SK-N-SH (cell line): ENCODE results near the gene BRSK1. TPM values are rescaled to one million over a fixed set of nuclear protein-coding genes. Genes with fewer than 3 reads are reported as not detected.

Experiments used
- CTCF ChIA-PET: fragments of 300-600, 350-600 bp; formaldehyde crosslinking; extraction: SDS; loops from one replicate; lab custom pipeline; 2021; lab: Yijun Ruan, JAX
- POLR2A ChIA-PET: fragments of 350-600 bp; sonication (Branson Sonifier 250); formaldehyde crosslinking; extraction: SDS; loops from one replicate; lab custom pipeline; 2020; ENCODE audit warnings: antibody characterized with exemption, inconsistent platforms; lab: Yijun Ruan, JAX
- DNase-seq: peaks from one replicate; pipeline ENCODE4 v3.0.0; 2012
- H2AFZ ChIP-seq: fragments of 200-600 bp; sonication (generic); 2 replicates; pipeline ENCODE4 v1.8.1; 2016; ENCODE audit warnings: antibody characterized with exemption, mild to moderate bottlenecking, low read depth
- H3F3A ChIP-seq: fragments of 200-600 bp; sonication (generic); replicated peaks from 2 replicates; pipeline ENCODE3; 2016; ENCODE audit warnings: antibody characterized with exemption, mild to moderate bottlenecking; ENCODE audit not compliant: insufficient read depth
- H3K27ac ChIP-seq, 2 experiments: fragments of 200-500 bp in 1 of 2; fragments of 200-600 bp in 1 of 2; sonication (Bioruptor generic) in 1 of 2; sonication (generic), shearing (Covaris generic) in 1 of 2; 2 replicates each; pipeline versions ENCODE4 v1.5.1 to v1.6.1; 2014 to 2016; ENCODE audit warnings: low read depth in 2 of 2, inconsistent platforms in 1 of 2, low read length in 1 of 2, mild to moderate bottlenecking in 1 of 2, mixed read lengths in 1 of 2
- H3K27me3 ChIP-seq: fragments of 200-600 bp; sonication (generic), shearing (Covaris generic); 2 replicates; pipeline ENCODE4 v1.6.1; 2016; ENCODE audit warnings: mixed run types; ENCODE audit not compliant: insufficient read depth
- H3K36me3 ChIP-seq, 2 experiments: fragments of 200-500 bp in 1 of 2; fragments of 200-600 bp in 1 of 2; sonication (Bioruptor generic) in 1 of 2; sonication (generic) in 1 of 2; replicated peaks in 1 of 2; 2 replicates each; pipeline versions ENCODE3 to v1.5.1; 2014 to 2016; ENCODE audit warnings: low read length in 1 of 2, mild to moderate bottlenecking in 1 of 2; ENCODE audit not compliant: insufficient read depth in 2 of 2, control insufficient read depth in 1 of 2
- H3K4me1 ChIP-seq, 2 experiments: fragments of 200-500 bp in 1 of 2; fragments of 200-600 bp in 1 of 2; sonication (Bioruptor generic) in 1 of 2; sonication (generic), shearing (Covaris generic) in 1 of 2; 2 replicates each; pipeline versions ENCODE4 v1.5.1 to v1.6.1; 2014 to 2016; ENCODE audit warnings: low read depth in 1 of 2, low read length in 1 of 2, mixed run types in 1 of 2; ENCODE audit not compliant: insufficient read depth in 2 of 2, control insufficient read depth in 1 of 2
- H3K4me2 ChIP-seq: fragments of 200-600 bp; sonication (generic), shearing (Covaris generic); 2 replicates; pipeline ENCODE4 v1.6.1; 2017; ENCODE audit warnings: mixed run types
- H3K4me3 ChIP-seq, 2 experiments: fragments of 200-500 bp in 1 of 2; fragments of 200-600 bp in 1 of 2; sonication (Bioruptor generic) in 1 of 2; sonication (generic), shearing (Covaris generic) in 1 of 2; 2 replicates each; pipeline versions ENCODE4 v1.5.1 to v1.8.1; 2014 to 2016; ENCODE audit warnings: low read depth in 2 of 2, inconsistent platforms in 1 of 2, low read length in 1 of 2, mild to moderate bottlenecking in 1 of 2, mixed read lengths in 1 of 2, moderate library complexity in 1 of 2
- H3K79me2 ChIP-seq: fragments of 200-600 bp; sonication (generic); 2 replicates; pipeline ENCODE4 v1.8.1; 2017; ENCODE audit warnings: mild to moderate bottlenecking; ENCODE audit not compliant: insufficient read depth
- H3K9ac ChIP-seq: fragments of 200-600 bp; sonication (generic); 2 replicates; pipeline ENCODE4 v1.6.1; 2017; ENCODE audit warnings: mixed run types
- H3K9me2 ChIP-seq: fragments of 200-600 bp; sonication (generic); 2 replicates; pipeline ENCODE4 v1.6.1; 2017; ENCODE audit warnings: mixed run types
- H3K9me3 ChIP-seq: fragments of 200-600 bp; sonication (generic); 2 replicates; pipeline ENCODE4 v1.6.1; 2017; ENCODE audit warnings: mixed run types, mild to moderate bottlenecking, moderate library complexity
- H4K20me1 ChIP-seq: fragments of 200-600 bp; sonication (generic); 2 replicates; pipeline ENCODE4 v1.6.1; 2017; ENCODE audit warnings: mild to moderate bottlenecking, mixed run types; ENCODE audit not compliant: insufficient read depth
- ELF1 ChIP-seq: IDR thresholded peaks from 2 replicates; pipeline ENCODE4 v1.4.0; 2012
- FOXJ3 ChIP-seq: sonication (generic); formaldehyde crosslinking; IDR thresholded peaks from 2 replicates; pipeline ENCODE4 v1.5.1; 2020; ENCODE audit warnings: mild to moderate bottlenecking, missing genetic modification reagents
- MEF2A ChIP-seq: IDR thresholded peaks from 2 replicates; pipeline ENCODE4 v1.4.0; 2012; ENCODE audit warnings: low read depth, borderline replicate concordance
- NFIC ChIP-seq: IDR thresholded peaks from 2 replicates; pipeline ENCODE4 v1.4.0; 2012; ENCODE audit warnings: borderline replicate concordance
- RFX5 ChIP-seq: IDR thresholded peaks from 2 replicates; pipeline ENCODE4 v1.6.1; 2012; ENCODE audit warnings: mild to moderate bottlenecking, improper control_type of control experiment, low read length
- SIN3A ChIP-seq: IDR thresholded peaks from 2 replicates; pipeline ENCODE4 v1.6.1; 2012; ENCODE audit warnings: low read depth, mild to moderate bottlenecking, low read length, moderate library complexity, borderline replicate concordance
- SMC3 ChIP-seq: IDR thresholded peaks from 2 replicates; pipeline ENCODE4 v1.6.1; 2012; ENCODE audit warnings: low read depth, low read length, improper control_type of control experiment
- TCF12 ChIP-seq: IDR thresholded peaks from 2 replicates; pipeline ENCODE4 v1.4.0; 2012
- YY1 ChIP-seq: IDR thresholded peaks from 2 replicates; pipeline ENCODE4 v1.4.0; 2012; ENCODE audit warnings: low read depth, mild to moderate bottlenecking
- WGBS: methylation state at CpG from one replicate; pipeline ENCODE4 v1.1.6; 2017; ENCODE audit warnings: low lambda C conversion rate; 5-methylcytosine and 5-hydroxymethylcytosine counted together
- polyA plus RNA-seq, 3 experiments: library from polyadenylated mRNA; depleted of rRNA; stranded (reverse); fragments of >200 nt; gene quantifications; 2 replicates each; pipeline ENCODE4 v1.2.3, GENCODE V29; 2012
- TF ChIP-seq, protein P1 (sequence below): IDR thresholded peaks from 2 replicates; pipeline ENCODE4 v1.4.0; 2012; ENCODE audit warnings: low read depth, borderline replicate concordance
- TF ChIP-seq, protein P2 (sequence below): IDR thresholded peaks from 2 replicates; pipeline ENCODE4; 2012
- TF ChIP-seq, protein P3 (sequence below): IDR thresholded peaks from 2 replicates; pipeline ENCODE4 v1.4.0; 2012; ENCODE audit warnings: low read depth, borderline replicate concordance
- TF ChIP-seq, protein P4 (sequence below): fragments of 150-350 bp; IDR thresholded peaks from 2 replicates; pipeline ENCODE4 v1.6.1; 2016; ENCODE audit warnings: mild to moderate bottlenecking, low read depth, low read length

BRSK1 gene
- polyA plus RNA-seq, 1 of the 3 experiments (the other 2 are of a cell fraction): 49.7 TPM

DNA sequence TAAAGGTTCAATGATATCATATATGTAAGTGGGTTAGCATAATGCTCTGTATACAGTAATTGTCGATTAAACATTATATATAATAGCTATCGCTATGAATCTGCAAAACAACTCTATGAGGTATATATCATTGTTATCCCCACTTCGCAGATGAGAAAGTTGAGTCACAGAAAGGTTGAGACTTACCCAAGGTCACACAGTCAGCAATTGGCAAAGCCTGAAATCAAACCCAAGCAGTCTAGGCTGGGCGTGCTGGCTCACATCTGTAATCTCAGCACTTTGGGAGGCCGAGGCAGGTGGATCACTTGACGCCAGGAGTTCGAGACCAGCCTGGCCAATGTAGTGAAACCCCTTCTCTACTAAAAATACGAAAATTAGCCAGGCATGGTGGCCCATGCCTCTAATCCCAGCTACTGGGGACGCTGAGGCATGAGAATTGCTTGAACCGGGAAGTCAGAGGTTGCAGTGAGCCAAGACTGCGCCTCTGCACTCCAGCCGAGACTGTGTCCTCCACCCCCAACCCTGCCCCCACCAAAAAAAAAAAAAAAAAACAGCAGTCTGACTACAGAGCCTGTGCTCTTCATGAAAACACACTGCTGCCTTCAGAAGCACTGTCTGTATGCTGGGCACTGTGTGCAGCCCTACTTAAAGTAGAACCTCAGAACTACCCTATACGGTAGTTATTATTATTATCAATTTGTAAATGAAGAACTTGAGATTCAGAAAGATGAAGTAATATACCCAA lies 5.2 kb upstream of the BRSK1 start:
- peaks cover 0 to 9% of the 10 kb centered on the region in 2 experiments; a peak in 1 of 4 replicates for H3K4me1 ChIP-seq
- peak overlapping the region; percentile 76 to 94; a peak in 3 of 4 replicates for H3K4me3 ChIP-seq
- H3K27me3 ChIP-seq: no peaks in the 10 kb centered on the region
- peaks cover 6% of the 10 kb centered on the region; the same call in 1 of the 2 replicates for H3K79me2 ChIP-seq
- no peak overlapping the region; a peak in 2 of 4 replicates for H3K27ac ChIP-seq
- no peaks in the 10 kb centered on the region for H3K9me2 ChIP-seq
- H2AFZ ChIP-seq: no peak overlapping the region
- ChIA-PET POLR2A (interaction anchor here (2.2 kb wide), 1 partner anchor 19 kb away, joined by 19 read pairs; the partner anchor contains the start of gene PPP6R1), CTCF (interaction anchor here (0.8 to 2.5 kb wide), 8 partner anchors 13 to 354 kb away, joined by 3 to 11 read pairs (median 6); partner anchors contain the start of genes PPP6R1 and TMEM238)
- H3K4me2 ChIP-seq: peak overlapping the region; percentile 83
- H4K20me1 ChIP-seq: no peaks in the 10 kb centered on the region
- H3F3A ChIP-seq: peaks cover 13% of the 10 kb centered on the region
- WGBS: 86% methylated on average over 10 of the region's 13 CpGs
- TF ChIP-seq MEF2A (no peak), YY1 (no peak), TCF12 (no peak), FOXJ3 (CRISPR knock-in tag) (no peak), SIN3A (no peak), NFIC (no peak), SMC3 (no peak), RFX5 (no peak)
- TF ChIP-seq, protein P1, sequence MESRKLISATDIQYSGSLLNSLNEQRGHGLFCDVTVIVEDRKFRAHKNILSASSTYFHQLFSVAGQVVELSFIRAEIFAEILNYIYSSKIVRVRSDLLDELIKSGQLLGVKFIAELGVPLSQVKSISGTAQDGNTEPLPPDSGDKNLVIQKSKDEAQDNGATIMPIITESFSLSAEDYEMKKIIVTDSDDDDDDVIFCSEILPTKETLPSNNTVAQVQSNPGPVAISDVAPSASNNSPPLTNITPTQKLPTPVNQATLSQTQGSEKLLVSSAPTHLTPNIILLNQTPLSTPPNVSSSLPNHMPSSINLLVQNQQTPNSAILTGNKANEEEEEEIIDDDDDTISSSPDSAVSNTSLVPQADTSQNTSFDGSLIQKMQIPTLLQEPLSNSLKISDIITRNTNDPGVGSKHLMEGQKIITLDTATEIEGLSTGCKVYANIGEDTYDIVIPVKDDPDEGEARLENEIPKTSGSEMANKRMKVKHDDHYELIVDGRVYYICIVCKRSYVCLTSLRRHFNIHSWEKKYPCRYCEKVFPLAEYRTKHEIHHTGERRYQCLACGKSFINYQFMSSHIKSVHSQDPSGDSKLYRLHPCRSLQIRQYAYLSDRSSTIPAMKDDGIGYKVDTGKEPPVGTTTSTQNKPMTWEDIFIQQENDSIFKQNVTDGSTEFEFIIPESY: no peak
- TF ChIP-seq, protein P2, sequence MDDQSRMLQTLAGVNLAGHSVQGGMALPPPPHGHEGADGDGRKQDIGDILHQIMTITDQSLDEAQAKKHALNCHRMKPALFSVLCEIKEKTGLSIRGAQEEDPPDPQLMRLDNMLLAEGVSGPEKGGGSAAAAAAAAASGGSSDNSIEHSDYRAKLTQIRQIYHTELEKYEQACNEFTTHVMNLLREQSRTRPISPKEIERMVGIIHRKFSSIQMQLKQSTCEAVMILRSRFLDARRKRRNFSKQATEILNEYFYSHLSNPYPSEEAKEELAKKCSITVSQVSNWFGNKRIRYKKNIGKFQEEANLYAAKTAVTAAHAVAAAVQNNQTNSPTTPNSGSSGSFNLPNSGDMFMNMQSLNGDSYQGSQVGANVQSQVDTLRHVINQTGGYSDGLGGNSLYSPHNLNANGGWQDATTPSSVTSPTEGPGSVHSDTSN: no peak
- DNase-seq: no peak
- peaks cover 0 to 21% of the 10 kb centered on the region in 2 experiments for H3K36me3 ChIP-seq
- H3K9ac ChIP-seq: peak overlapping the region; percentile 73; the same call in 1 of the 2 replicates
- H3K9me3 ChIP-seq: no peaks in the 10 kb centered on the region

DNA sequence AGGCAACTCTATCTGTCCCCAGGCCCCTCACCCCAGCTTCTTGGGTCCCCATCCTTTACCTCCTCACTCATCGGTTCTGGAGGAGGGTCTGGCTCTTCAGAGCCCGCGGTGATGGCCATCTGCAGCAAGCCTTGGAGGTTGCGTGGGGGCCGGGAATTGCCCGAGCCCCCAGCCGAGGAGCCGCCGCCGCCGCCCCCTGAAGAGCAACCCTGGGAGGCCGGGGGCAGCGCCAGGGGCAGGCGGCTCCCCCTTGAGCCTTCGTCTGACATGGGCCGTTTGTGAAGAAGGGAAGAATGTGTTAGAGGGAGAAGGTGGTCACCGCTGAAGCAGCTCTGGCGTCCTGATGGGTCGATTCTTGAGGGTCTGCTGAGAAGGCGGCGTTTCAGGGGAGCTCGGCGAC lies 4.5 kb upstream of the BRSK1 start:
- peaks cover 13% of the 10 kb centered on the region for H3F3A ChIP-seq
- H3K4me1 ChIP-seq: peaks cover 0 to 10% of the 10 kb centered on the region in 2 experiments; a peak in 1 of 4 replicates
- DNase-seq: peak; percentile 40
- ChIA-PET CTCF (interaction anchor here (1.0 to 2.5 kb wide), 7 partner anchors 13 to 353 kb away, joined by 3 to 11 read pairs (median 4); partner anchors contain the start of genes KMT5C, PPP6R1 and TMEM238), POLR2A (interaction anchor here (1.3 to 2.2 kb wide), 2 partner anchors 20 to 22 kb away, joined by 3 to 19 read pairs; partner anchors contain the start of gene PPP6R1)
- H3K4me3 ChIP-seq: peak overlapping the region; percentile 76 to 94
- peak overlapping the region; percentile 92; the same call in 1 of the 2 replicates for H2AFZ ChIP-seq
- H4K20me1 ChIP-seq: no peaks in the 10 kb centered on the region
- peak overlapping the region; percentile 83 for H3K4me2 ChIP-seq
- 4% methylated on average over 20 of the region's 23 CpGs for WGBS
- H3K9me2 ChIP-seq: no peaks in the 10 kb centered on the region
- peaks cover 6% of the 10 kb centered on the region; the same call in 1 of the 2 replicates for H3K79me2 ChIP-seq
- peak overlapping the region; percentile 73 for H3K9ac ChIP-seq
- TF ChIP-seq TCF12: no peak
- TF ChIP-seq, protein P3, sequence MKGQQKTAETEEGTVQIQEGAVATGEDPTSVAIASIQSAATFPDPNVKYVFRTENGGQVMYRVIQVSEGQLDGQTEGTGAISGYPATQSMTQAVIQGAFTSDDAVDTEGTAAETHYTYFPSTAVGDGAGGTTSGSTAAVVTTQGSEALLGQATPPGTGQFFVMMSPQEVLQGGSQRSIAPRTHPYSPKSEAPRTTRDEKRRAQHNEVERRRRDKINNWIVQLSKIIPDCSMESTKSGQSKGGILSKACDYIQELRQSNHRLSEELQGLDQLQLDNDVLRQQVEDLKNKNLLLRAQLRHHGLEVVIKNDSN: no peak
- TF ChIP-seq RFX5: no peak
- TF ChIP-seq, protein P4, sequence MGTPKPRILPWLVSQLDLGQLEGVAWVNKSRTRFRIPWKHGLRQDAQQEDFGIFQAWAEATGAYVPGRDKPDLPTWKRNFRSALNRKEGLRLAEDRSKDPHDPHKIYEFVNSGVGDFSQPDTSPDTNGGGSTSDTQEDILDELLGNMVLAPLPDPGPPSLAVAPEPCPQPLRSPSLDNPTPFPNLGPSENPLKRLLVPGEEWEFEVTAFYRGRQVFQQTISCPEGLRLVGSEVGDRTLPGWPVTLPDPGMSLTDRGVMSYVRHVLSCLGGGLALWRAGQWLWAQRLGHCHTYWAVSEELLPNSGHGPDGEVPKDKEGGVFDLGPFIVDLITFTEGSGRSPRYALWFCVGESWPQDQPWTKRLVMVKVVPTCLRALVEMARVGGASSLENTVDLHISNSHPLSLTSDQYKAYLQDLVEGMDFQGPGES: no peak
- no peak for TF ChIP-seq ELF1
- TF ChIP-seq, all 33 proteins: peak for 0
- no peaks in the 10 kb centered on the region for H3K27me3 ChIP-seq
- H3K9me3 ChIP-seq: no peaks in the 10 kb centered on the region
- H3K27ac ChIP-seq: peak overlapping the region; percentile 78 to 81
- H3K36me3 ChIP-seq: peaks cover 0 to 19% of the 10 kb centered on the region in 2 experiments
